NCI-H510A (cell line): Measurements from ENCODE around the gene SPATA22.
"Not testable (repeated sequence)": the region's sequence is repeated elsewhere in the genome, so short reads cannot be mapped to it uniquely, and the experiment has no call there.

Experiments
- DNase-seq: peaks from one replicate; lab custom pipeline; 2025; lab: John Stamatoyannopoulos, UW

Gene SPATA22

DNA sequence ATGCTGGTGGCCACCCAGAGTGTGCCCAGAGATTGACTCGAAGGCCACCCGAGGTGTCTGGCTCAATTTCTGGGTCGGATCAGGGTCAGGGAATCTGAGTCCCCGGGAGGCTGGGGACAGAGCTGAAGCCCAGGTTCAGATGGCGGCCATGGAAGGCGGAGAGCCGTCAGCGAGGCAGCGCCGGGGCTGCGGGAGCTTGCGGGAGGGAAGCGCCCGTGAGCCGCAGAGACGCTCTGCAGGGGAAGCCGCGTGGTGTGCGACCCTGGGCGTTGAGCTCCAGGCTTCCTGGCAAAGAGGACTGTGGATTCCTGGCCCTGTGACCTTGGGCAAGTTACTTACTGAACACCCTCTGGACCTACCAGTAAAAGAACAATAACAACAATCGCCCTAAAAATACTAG, 518 bp upstream of the SPATA22 start:
- DNase-seq: no peak

DNA sequence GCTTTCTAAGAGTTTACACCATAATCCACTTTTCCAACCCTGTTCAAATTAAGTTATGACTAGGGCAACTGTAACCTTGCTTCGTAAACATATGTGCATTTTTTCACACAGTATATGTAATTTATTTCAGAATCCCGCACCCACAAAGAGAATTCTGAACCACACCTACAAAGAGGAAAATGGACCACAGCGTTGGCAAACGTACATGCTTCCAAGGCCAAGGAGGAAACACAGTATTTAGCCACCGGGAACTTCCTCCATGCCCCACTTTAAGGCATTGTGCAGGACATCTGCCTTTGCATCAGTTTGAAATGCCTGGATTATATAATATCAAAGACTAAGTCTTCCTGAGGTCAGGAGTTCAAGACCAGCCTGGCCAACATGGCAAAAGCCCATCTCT, 2.1 kb downstream of the SPATA22 start:
- DNase-seq: no peak

DNA sequence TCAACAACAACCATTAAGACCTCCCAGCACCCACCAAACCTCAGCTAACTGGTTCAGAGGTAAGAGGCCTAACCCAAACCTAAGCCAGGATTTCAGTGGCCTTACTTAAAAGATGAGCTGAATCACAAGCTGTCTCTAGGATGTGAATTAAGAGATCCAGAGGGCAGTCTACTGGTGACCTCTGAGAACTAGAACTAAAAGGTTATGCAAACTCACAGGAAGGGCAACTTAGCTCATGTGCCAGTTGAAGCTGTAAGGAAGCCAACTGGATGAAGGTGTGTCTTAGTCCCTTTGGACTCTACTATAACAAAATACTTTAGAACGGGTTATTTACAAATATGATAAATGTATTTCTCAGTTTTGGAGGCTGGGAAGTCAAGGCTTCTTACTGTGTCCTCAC, 5.3 kb downstream of the SPATA22 start:
- not testable (repeated sequence) for DNase-seq

DNA sequence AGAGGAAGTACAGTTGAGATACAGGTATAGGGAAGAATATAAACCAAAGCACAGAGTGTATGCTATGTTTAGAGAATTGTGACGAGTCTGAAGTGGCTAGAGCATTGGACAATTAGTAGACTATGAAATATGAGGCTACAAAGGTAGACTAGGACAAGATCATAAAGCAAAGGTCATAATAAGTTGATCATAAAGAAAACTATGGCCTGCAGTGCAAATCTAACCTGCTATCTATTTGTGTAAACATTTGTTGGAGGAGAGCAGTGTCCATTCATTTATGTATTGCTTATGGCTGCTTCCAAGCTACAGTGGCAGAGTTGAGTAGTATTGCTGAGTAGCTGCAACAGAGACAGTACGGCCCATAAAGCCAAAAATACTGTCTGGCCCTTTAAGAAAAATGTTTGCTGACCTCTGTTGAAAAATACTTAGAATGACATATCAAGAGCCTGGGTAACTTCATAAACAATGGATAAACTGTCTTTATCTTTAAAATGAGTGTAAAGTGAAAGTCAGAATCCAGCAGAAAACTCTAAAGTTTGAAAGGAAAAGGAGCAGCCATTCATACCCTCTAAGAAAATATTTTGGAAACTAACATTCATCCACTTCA, 23.5 kb downstream of the SPATA22 start:
- no peak for DNase-seq

DNA sequence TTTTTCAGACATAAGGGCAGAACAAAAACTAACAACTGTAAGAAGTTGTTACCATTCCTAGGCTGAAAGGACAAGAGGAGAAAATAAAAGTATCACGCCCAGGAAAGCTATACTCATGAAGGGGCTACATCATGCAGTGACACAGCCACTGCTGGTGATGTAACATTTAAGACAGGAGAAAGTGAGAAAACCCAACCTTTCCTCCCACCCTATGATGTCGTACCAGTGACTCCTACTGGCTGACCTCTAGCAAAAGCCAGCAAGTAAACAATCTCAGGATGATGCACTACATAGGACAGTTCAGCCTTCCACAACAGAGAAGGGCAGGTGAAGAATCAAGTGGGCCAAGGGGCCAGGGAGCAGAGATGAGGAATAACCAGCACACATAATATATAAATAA, 24.0 kb downstream of the SPATA22 start:
- no peak for DNase-seq

DNA sequence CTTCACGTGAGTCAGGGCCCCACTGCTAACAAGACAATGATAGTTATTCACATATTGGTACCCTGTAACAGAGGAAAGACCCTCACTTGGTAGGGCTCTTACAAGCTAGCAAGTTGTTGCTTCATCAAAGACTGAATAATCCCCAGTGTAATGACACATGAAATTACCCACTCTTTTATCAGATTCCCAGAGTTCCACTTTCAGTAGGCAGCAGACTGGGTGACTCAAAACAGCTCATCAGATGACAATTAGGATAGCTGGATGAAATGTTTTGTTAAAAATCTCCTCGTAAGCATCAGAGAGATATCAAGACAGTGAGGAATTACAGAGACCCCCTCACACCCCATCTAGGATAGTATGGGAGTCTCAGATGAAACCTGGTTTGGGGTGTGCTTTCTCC, 31.2 kb downstream of the SPATA22 start:
- no peak for DNase-seq

DNA sequence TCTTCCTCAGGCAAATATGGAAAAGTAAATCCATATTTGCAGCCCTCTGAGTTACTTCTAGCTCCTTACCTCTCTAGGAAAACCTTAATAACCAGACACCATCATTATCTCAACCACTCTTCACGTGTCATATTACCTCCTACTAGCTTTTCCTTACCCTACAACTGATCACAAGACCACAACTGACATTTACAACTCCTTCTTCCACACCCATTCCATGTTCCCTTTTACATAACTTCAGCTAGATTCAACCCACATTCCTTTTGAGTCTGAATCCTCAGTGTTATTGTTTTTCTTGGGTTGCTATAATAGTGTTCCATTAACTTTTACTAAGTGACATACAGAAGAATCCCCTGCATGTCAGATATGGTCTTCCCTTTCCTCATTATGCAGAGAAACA, 33.3 kb downstream of the SPATA22 start:
- DNase-seq: no peak

DNA sequence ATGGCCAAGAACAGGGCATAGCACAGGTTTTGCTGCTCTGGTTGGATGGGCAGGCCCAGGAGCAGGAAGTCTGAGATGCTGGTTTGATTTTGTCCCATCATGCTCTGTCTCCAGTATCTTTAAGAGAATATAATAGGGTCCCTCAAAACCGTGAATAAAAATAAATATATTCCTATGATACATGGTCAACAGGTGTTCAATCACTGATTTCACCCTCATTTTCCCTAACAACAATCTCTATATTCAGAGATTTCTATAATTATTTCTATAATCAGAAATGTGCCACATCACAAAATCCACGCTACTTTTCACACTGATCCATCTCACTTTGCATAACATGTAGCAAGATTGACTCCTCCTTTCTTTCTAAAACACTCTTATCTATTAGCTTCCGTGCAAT, 37.9 kb downstream of the SPATA22 start, which contains the start of gene OR1E2:
Gene OR1E2 (minus strand): TSS at position 101 of the 400 bp plus-strand sequence. CDS start 0 bp downstream, at position 101.
- no peak for DNase-seq

DNA sequence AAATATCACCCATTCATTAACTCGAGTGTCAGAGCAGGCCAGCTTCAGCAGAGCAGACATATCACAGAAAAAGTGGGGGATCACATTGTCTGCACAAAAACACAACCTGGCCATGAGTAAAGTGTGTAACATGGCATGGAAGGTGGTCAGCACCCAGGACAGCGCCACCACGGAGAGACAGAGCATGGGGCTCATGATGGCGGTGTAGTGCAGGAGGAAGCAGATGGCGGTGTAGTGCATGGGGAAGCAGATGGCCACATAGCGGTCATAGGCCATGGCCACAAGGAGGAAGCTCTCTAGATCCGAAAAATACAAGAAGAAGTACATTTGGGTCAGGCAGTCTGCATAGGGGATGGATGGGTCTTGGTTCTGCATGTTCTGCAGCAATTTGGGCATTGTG, 38.4 kb downstream of the SPATA22 start:
- DNase-seq: not testable (repeated sequence)

DNA sequence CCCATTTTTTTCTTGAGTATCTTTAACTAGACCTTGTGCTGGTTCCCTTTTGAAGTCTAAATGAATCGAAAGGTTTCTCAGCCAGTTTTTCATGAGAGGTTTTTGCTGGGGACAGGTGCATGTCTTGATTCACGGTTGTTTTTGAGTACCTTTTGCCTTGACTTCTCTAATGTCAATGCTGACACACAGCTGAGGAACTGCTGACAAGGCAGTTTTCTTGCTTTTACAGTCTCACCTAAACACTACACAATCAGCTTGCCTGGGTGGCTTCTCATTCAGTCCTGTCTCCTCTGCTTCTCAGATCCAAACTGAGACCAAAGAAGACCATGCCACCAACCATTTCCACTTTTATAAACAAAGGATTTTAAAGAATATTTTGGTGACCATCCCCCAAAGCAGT, 53.4 kb downstream of the SPATA22 start:
- DNase-seq: no peak

DNA sequence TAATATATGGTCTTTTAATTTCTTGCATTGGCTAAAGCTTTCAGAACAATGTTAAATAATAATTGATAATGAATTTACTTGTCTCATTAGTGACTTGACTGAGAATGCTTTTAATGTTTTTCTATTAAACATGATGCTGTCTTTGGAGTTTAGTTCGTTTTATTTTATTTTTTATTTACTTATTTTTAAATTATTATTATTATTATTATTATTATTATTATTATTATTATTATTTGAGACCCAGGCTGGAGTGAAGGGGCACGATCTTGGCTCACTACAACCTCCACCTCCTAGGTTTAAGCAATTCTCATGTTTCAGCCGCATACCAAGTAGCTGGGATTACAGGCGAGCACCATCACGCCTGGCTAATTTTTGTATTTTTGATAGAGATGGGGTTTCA, 56.0 kb downstream of the SPATA22 start:
- no peak for DNase-seq

DNA sequence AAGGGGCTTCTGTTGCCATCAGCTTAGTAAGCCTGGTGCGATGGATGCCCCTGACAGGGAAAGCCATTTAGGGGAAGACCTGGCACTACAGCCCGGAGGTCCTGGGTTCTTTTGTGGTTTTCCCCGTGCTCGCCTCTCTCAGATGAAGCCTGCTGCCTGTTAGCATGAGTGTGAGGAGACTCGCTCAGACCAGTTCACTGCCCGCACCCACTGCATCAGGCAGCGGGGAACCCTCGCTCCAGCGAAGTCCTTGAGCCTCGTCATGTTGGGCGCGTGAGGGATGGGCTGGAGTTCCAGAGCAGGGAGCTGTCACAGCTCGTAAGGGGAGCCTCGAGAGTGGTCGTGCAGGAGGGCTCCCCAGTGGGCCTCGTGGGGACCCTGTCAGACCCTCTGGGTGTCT, 59.4 kb downstream of the SPATA22 start:
- DNase-seq: not testable (repeated sequence)

DNA sequence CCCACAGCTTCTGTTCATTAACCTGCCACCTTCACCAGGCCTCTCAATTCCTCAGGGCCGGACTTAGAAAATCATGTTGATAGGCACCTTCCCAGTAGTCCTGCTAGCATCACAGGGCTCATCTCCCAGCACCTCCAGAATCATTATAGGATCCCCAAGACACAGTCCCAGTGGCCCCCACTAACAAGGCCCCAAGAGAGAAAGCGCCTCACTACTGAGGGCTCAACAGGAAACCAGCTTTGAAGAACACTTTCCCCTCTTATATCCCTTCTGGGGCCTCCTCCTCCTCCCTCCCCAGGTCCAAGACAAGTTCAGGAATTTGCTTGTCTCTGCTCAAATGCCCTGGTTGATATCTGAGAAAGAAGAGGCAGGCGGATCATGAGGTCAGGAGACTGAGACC, 60.5 kb downstream of the SPATA22 start, which contains the start of gene OR3A3:
Gene OR3A3 (plus strand): TSS at position 301 of the 400 bp plus-strand sequence.
- DNase-seq: no peak

DNA sequence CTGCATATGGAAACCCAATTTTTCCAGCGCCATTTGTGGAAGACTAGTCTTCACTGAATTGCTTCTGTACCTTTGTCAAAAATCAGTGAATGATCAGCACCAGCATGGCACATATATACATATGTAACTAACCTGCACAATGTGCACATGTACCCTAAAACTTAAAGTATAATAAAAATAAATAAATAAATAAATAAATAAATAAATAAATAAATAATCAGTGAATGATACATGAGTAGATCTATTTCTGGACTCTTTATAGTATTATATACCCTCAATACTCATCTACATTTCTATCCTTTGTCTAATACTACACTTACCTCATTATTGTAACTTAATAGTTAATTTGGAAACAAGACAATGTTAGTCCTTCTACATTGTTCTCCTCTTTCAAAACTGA, 67.8 kb downstream of the SPATA22 start:
- DNase-seq: not testable (repeated sequence)

DNA sequence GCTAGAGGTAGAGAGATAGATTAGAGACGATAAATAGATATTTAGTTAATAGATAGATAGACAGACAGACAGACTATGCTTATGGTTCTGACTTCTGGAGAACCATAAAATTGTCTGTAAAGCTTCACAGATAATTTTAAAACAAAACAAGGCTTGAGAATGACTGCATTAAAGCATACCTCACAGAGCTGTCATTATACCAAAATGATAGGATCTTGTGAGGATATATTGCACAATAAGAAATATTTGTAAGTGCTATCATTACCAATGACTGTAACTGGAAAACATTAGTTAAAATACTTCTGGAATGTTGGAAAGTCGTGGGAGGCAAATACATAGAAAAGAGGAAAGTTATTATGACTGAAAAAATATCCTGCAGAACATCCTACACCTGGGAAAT, 69.8 kb downstream of the SPATA22 start:
- no peak for DNase-seq

DNA sequence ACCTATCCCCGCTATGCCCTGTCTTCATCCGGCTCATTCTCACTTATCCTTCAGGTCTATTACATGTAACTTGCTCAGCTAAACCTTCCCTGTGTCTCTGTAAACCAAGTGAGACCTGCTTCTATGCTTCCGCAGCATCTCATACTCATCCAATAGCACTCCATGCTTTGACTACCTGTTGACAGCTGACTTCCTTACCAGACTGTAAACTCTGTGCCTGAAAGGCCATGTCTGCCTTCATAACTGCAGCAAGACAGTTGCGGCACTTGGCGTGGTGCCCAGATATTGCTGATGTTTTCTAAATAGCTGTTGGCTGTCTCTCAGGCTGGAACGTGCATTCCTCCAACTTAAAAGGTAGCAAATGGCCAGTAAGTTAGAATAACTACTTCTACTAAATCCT, 71.6 kb downstream of the SPATA22 start:
- DNase-seq: no peak

DNA sequence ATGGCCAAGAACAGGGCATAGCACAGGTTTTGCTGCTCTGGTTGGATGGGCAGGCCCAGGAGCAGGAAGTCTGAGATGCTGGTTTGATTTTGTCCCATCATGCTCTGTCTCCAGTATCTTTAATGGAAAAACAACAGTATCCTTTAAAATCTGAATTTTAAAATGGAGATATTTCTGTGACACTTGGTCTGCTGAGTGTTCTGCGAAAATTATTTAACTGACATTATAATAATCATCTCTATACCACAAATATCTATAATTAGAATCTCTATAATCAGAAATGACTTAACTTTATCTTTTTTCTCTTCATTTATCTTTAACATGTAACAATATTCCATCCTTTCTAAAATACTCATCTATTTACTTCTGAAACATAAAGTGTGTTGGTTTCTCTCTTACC, 73.3 kb downstream of the SPATA22 start, which contains the start of gene OR1E1:
Gene OR1E1 (minus strand): TSS at position 101 of the 400 bp plus-strand sequence. CDS start 0 bp downstream, at position 101.
- DNase-seq: no peak

DNA sequence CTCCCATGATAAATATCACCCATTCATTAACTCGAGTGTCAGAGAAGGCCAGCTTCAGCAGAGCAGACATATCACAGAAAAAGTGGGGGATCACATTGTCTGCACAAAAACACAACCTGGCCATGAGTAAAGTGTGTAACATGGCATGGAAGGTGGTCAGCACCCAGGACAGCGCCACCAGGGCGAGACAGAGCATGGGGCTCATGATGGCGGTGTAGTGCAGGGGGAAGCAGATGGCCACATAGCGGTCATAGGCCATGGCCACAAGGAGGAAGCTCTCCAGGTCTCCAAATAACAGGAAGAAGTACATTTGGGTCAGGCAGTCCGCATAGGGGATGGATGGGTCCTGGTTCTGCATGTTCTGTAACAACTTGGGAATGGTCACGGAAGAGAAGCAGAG, 73.8 kb downstream of the SPATA22 start:
- DNase-seq: not testable (repeated sequence)
